GM21526 (cell line): ENCODE data around the gene AMBRA1.
"Not testable (repeated sequence)": the region's sequence is repeated elsewhere in the genome, so short reads cannot be mapped to it uniquely, and the experiment has no call there.

Experiments
- ATAC-seq: cut with Tn5 transposase; IDR thresholded peaks from one replicate; pipeline ENCODE4 v1.9.1; 2021; ENCODE audit warnings: moderate library complexity; ENCODE audit not compliant: unreplicated experiment, low FRiP score

Gene AMBRA1

GRCh38 chr11:46588131-46588530 is 5.7 kb downstream of the AMBRA1 start:
- no peak for ATAC-seq

GRCh38 chr11:46583513-46583912 is 10.3 kb downstream of the AMBRA1 start:
- not testable (repeated sequence) for ATAC-seq

- no peak for ATAC-seq
These were observed 11.2 kb downstream of the AMBRA1 start for GRCh38 chr11:46582588-46582987.

- no peak for ATAC-seq
These were observed 16.8 kb downstream of the AMBRA1 start for GRCh38 chr11:46577058-46577457.

- ATAC-seq: no peak
These were observed 19.2 kb downstream of the AMBRA1 start for GRCh38 chr11:46574656-46575055.

GRCh38 chr11:46570790-46571398 is 22.9 kb downstream of the AMBRA1 start:
- no peak for ATAC-seq

- no peak for ATAC-seq
These were observed 28.5 kb downstream of the AMBRA1 start for GRCh38 chr11:46565232-46565840.

- ATAC-seq: no peak
These were observed 29.4 kb downstream of the AMBRA1 start for GRCh38 chr11:46564459-46564858.

- no peak for ATAC-seq
These were observed 31.3 kb downstream of the AMBRA1 start for GRCh38 chr11:46562527-46562926.

- peak; percentile 54 for ATAC-seq
These were observed 33.4 kb downstream of the AMBRA1 start for GRCh38 chr11:46560300-46560991.

GRCh38 chr11:46559815-46560214 is 34.0 kb downstream of the AMBRA1 start:
- ATAC-seq: no peak

- ATAC-seq: no peak
These were observed 36.1 kb downstream of the AMBRA1 start for GRCh38 chr11:46557684-46558151.

GRCh38 chr11:46555267-46556054 is 38.4 kb downstream of the AMBRA1 start:
- no peak for ATAC-seq

GRCh38 chr11:46554213-46555147 is 39.3 kb downstream of the AMBRA1 start:
- ATAC-seq: no peak

- ATAC-seq: no peak
These were observed 40.0 kb downstream of the AMBRA1 start for GRCh38 chr11:46553814-46554212.

GRCh38 chr11:46551261-46551660 is 42.6 kb downstream of the AMBRA1 start:
- no peak for ATAC-seq

- ATAC-seq: no peak
These were observed 46.2 kb downstream of the AMBRA1 start for GRCh38 chr11:46547579-46547978.

GRCh38 chr11:46543564-46543963 is 50.3 kb downstream of the AMBRA1 start:
- ATAC-seq: no peak

- no peak for ATAC-seq
These were observed 52.0 kb downstream of the AMBRA1 start for GRCh38 chr11:46541593-46542371.
